GM21367 (cell line): ENCODE measurements around the gene NUDT14.

Experiments used
- ATAC-seq: cut with Tn5 transposase; IDR thresholded peaks from one replicate; pipeline ENCODE4 v1.9.1; 2021; ENCODE audit not compliant: unreplicated experiment

NUDT14 gene

DNA sequence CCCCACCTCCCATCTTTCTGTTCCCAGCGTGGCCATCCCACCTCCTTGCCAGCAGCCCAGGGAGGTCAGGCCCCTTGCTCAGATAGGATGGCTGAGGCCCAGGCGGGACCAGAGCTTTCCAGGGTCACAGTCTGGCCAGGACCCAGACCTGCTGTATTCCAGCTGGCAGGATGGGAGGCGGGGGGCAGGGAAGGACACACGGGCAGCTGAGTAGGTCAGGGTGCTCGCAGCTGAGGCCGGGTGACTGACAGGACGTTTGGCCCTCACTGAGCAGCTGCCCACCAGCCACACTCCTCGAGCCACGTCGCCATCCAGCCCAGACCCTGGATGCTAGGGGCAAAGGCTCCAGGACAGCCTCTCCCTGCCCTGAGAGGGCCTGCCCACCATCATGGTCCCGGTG, 4.0 kb downstream of the NUDT14 start:
- no peak for ATAC-seq

- no peak for ATAC-seq
Observed at GRCh38 chr14:105176513-105176912, 4.6 kb downstream of the NUDT14 start.

GRCh38 chr14:105173901-105174894, 6.9 kb downstream of the NUDT14 start:
- ATAC-seq, result no peak

DNA sequence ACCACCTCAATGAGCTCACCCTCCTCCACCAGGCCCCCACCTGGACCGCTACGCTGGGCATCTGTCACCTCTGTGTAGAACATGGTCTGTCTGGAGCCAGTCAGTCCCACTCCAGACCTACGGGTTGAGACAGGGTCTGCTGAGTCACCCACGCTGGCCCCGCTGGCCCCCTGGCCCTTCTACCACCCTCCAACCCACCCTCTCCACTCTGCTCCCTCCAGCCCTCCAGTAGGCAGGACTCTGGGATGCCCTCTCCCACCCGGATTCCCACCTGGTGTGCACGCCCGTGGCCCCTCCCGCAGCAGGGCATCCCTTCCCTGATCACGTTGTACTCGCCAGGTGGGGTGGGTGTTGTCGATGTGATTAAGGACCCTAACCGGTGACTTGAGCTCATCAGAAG, 8.0 kb downstream of the NUDT14 start:
- ATAC-seq, result no peak

GRCh38 chr14:105172476-105172875, 8.6 kb downstream of the NUDT14 start:
- no peak for ATAC-seq

- no peak for ATAC-seq
Observed at GRCh38 chr14:105171004-105171673, 10.0 kb downstream of the NUDT14 start.

DNA sequence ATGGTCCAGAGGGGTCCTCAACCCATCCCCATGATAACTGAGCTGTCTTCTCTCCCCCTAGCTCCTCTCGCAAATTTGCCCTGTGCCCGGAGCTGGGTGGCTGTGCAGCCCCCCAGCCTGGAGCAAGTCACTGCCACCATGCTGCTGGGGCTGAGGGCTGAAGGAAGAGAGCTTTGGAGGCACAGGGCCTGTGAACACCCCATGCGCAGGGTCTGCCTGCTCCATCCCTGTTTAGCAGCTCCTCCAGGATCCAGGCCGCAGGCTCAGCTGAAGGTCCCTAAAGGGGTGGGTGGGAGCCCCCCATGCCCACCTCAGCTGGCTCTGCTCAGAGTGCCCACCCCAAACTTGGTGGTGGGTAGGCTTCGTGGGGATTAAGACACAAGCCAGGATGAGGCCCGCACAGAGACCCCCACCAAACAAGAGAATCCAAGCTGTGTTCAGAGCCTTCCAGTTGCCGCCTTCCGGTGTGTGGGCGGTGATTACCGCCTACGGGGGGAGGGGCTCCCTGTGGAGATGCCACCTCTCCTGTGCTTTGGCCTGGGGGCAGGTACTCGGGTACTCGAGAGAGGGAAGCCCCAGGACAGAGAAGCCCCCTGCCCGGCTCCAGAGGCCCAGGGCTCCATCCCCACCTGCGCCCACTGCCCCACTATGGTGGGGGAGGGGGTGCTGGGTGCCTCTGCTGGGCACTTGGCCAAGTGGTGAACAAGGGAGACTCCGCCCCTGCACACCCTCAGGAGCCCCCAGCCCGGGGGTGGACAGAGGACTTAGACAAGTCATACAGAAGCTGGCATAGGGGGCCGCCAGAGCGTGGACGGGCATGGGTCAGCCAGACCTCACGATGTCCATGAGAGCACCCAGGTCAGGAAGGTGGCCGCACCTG, 11.1 kb downstream of the NUDT14 start:
- no peak for ATAC-seq

- ATAC-seq, result no peak
Observed at GRCh38 chr14:105168979-105169507, 12.1 kb downstream of the NUDT14 start.

DNA sequence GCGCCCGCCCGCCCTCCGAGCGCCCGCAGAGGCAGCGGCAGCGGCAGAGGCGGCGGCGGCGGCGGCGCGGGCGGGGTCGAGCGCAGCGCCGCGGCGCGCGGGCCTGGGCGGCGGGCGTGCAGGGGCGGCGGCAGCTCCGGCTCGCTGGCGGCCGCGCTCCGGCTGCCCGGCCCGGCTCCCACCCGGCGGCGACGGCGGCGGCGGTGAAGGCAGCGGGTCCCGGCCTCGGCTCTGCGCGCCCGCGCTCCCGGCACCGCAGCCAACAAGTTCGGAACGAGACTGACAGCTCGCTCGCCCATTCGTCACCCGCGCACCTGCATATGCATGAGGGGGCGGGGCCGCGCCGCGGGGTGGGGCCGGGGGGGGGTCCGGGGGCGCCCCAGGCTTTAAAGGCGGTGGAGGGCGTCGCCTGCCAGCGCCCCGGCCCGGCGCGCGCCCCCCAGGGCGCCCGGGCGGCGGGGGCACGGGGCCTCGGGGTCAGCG, 12.6 kb downstream of the NUDT14 start, which contains the start of gene JAG2:
Gene JAG2 (minus strand): TSS at position 281 of the 483 bp plus-strand sequence. CDS start 356 bp downstream, outside the sequence.
- no peak for ATAC-seq

- no peak for ATAC-seq
Observed at GRCh38 chr14:105168093-105168420, 13.1 kb downstream of the NUDT14 start.

- ATAC-seq, result no peak
Observed at GRCh38 chr14:105167303-105168092, 13.6 kb downstream of the NUDT14 start.

DNA sequence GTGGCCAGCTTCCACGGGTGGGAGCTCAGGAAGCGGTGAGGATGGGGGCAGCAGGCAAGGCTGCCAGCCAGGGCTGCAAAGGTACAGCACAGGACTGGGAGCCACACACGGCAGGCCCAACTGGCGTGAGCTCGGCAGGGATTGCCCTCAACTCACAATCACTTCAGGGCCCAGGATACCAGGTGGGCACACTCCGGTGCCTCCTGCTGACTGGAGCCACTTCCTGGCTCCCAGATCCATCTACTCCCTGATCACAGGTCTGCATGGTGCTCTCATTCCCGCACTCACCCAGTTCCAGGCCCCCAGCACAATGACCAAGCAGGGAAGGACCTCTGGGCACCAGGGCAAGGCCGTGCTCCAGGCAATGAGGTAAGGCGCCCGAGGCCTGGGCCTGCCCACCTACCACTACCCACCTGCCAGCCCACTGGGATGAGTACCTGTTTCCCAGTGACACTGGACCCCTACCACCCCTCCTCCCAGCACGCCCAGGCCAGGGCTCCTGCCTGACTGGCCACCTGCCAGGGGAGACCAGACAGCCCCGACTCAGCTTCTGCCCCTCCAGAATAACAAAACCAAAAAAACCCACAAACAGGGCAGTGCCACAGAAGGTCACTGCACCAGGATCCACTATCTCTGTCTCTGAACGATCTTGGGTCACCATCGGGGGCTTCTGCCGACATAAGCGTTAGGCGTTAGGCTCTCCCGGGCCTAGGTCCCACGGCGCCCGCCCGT, 14.4 kb downstream of the NUDT14 start:
- no peak for ATAC-seq

DNA sequence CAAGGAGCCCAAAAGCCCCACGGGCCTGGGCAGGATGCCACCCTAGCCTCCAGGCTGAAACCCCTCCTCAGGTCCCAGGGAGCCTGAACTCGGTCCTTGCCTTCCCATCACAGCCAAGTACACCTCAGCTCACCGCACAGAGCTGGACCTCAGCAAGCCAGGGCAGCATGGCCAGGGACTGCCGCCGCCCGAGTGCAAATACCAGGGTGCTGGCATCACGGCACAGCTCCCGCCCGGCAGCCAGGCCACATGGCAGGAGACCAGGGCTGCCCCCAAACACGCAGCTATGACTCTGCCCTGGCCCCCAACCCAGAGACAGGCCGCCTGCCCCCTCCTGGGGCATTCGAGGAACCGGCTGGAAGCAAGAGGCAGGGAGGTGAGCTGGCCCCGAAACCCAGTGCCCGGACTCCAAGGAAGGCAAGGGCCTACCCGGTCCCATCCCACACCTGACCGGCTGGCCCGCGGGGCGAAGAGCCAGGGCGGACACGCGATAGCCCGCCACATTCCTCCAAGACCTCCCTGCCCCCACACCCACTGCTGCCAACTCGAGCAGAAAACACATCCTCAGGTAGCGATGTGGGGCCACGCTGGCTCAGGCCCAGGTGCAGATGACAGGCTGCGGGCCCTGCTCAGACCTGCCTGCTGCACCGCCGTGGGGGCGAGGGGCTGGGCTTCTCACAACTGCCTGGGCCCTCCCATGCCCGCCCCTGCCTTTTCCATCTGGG, 15.2 kb downstream of the NUDT14 start:
- no peak for ATAC-seq

DNA sequence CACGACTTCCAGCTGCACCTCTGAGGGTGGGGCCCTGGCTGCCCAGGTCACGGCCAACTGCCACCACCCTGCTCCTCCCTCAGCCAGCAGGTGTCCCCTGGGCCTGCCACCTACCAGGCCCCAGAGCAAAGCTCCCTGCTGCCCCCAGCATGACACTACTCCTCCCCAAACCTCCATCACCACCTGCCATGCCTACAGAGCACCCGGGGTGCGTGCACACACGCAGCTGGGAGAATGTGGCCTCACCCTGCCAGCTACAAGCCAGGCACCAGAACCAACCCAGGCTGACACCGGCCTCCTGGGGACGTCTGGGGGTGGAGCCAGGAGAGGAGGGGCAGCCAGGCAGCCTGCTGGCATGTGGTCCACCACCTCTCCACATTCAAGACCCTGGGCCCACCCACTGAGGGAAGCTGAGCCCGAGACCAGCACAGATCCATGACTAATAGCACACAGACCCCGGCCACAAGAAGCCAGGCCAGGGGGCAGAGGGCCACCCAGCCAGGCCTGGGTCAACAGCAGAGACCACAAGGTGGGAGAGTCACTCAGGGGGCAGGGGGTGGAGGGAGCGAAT, 15.9 kb downstream of the NUDT14 start:
- no peak for ATAC-seq

GRCh38 chr14:105163040-105163742, 17.9 kb downstream of the NUDT14 start:
- no peak for ATAC-seq

- no peak for ATAC-seq
Observed at GRCh38 chr14:105162669-105162979, 18.5 kb downstream of the NUDT14 start.

DNA sequence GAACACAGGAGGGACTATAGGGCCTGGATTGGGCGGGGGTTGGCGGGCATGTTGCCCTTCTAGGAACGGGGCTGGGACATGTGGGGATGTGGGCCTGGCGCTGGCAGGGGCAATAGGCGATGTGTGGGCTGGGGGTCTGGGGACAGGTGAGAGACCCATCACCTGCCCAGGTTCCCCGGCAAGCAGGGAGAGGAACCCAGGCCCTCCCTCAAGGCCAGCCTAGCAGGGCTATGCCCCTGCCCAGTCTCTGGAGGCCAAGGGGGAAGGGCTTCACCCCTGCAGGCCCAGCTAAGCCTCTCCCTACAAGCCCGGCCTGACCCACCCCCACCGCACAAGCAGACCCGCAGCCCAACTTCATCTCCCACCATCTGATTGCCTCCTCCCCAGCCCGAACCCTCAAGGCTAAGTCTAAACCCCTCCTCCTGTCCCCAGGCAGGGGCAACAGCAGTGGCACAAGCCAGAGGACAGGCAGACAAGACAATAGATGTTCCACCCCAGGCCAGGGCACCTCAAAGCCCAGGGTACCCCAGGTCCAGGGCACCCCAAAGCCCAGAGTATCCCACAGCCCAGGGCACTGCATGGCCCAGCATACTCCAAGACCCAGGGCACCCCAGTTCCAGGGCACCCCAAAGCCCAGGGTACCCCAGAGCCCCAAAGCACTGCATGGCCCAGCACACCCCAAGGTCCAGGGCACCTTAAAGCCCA, 19.0 kb downstream of the NUDT14 start:
- no peak for ATAC-seq
